Renal cortex interstitium (tissue), 11 donors: ENCODE data around the gene KCNG3. TPM values are rescaled to one million over a fixed set of nuclear protein-coding genes. Genes with fewer than 3 reads are reported as not detected.

Experiments used
- DNase-seq, 11 donors: peaks; one replicate each; pipeline ENCODE4 v3.0.0-alpha.2; 2013; ENCODE audit warnings: low read depth in 9 of 11, low spot score in 4 of 11; ENCODE audit errors: extremely low read depth in 1 of 11
- polyA plus RNA-seq, 3 donors: library from polyadenylated mRNA; unstranded; fragments of 120-200 nt; gene quantifications; one replicate each; pipeline ENCODE4 v1.2.1, GENCODE V29; 2013; ENCODE audit not compliant: insufficient read length in 3 of 3

The KCNG3 gene
- polyA plus RNA-seq, 3 donors: 0.72 to 1.0 (median 0.84) TPM

GRCh38 chr2:42494355-42495233 lies 812 bp upstream of the KCNG3 start:
- peak; percentile 69 to 85 (median 77) for DNase-seq

GRCh38 chr2:42492691-42493467 lies 903 bp downstream of the KCNG3 start:
- peak in 2 of 11 donors; percentile 33 to 38 for DNase-seq

GRCh38 chr2:42488297-42488696 lies 5.5 kb downstream of the KCNG3 start:
- no peak for DNase-seq

GRCh38 chr2:42486145-42486906 lies 7.5 kb downstream of the KCNG3 start:
- no peak for DNase-seq

GRCh38 chr2:42480402-42480801 lies 13.4 kb downstream of the KCNG3 start:
- no peak for DNase-seq

- DNase-seq: no peak
These were observed 18.9 kb downstream of the KCNG3 start for GRCh38 chr2:42474765-42475454.

- DNase-seq: no peak
These were observed 23.1 kb downstream of the KCNG3 start for GRCh38 chr2:42470706-42471105.

GRCh38 chr2:42464631-42465030 lies 29.2 kb downstream of the KCNG3 start:
- DNase-seq: no peak

GRCh38 chr2:42463570-42463969 lies 30.2 kb downstream of the KCNG3 start:
- DNase-seq: no peak

GRCh38 chr2:42459296-42459695 lies 34.5 kb downstream of the KCNG3 start:
- no peak for DNase-seq

- no peak for DNase-seq
These were observed 35.4 kb downstream of the KCNG3 start for GRCh38 chr2:42458396-42458795.

GRCh38 chr2:42457011-42457410 lies 36.8 kb downstream of the KCNG3 start:
- no peak for DNase-seq

- DNase-seq: no peak
These were observed 37.5 kb downstream of the KCNG3 start for GRCh38 chr2:42456126-42456839.

GRCh38 chr2:42452545-42452944 lies 41.2 kb downstream of the KCNG3 start:
- DNase-seq: no peak

- no peak for DNase-seq
These were observed 43.6 kb downstream of the KCNG3 start for GRCh38 chr2:42450136-42450535.

GRCh38 chr2:42449163-42450087 lies 44.4 kb downstream of the KCNG3 start:
- no peak for DNase-seq

GRCh38 chr2:42448163-42448562 lies 45.6 kb downstream of the KCNG3 start:
- DNase-seq: no peak
